Measurements from ENCODE around the gene PRR20G.

Gene PRR20G

DNA sequence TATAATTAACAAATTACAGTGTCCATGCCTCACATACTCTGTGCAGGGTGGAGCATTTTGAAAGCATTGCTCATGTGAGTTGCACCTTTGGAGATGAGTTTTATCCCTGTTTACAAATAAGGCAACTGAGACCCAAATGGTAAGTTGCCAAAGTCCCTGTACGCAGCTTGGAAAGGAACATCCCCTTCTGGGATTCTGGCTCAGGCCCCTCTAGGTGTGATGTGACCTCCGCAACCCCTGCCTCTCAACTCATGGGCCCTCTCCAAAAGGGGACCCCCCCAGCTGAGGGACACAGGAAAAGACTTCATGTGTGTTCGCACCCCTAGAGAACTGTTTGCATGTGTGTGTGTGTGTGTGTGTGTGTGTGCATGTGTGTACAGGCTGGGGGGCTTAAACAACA lies 25.3 kb downstream of the PRR20G start:
- DNase-seq: no peak

DNA sequence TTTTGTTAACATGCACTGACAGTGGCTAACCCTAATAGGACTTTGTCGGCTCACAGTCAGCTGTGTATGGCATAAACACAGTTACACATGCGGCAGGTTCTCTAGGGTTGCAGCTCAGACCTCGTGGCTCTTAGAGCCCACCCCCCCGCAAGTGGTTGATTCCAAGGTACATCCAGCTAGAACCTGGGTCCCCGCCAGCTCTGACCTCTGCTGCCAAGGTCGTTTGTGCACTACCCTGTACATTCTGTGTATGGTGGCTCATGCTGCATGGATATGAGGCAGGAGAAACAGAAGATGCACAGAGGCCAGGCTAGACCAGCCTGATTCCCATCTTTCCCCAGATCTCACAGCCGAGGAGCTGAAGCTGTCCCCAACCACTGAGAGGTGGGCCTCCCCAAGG lies 25.9 kb downstream of the PRR20G start:
- no peak for DNase-seq

DNA sequence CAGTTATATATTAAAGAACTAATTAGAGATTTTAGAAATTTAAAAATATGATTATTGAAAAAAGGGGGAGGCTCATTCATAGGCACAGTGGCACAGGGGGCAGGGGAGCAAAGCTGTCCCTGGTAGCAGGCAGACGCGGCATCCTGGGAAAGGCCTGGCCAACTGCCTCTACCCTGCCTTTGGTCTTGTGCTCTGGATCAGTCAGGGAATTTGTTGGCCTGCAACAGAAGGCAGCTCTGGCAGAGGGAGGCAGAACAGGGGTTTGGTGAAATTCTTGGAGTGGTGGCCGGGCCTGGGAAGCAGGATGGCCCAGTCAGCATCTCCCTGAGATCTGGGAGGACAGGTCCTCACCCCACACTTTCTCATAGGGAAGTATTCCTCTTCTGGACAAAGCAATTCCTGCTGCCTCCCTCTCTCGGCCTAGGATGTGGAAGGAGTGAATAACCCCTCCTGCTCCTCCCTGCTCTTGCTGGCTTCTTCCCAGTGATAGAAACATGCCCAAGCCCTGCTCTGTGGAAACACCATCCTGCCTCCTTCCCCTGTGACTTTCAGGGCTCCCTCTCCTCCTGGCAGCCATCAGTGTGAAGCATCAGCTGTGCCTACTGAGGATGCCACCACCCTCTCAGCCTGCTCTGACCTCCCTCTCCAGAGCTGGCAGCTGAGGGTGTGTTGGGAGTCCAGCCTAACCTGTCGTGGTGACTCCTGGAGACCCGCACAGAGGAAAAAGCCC lies 26.9 kb downstream of the PRR20G start:
- no peak for DNase-seq

DNA sequence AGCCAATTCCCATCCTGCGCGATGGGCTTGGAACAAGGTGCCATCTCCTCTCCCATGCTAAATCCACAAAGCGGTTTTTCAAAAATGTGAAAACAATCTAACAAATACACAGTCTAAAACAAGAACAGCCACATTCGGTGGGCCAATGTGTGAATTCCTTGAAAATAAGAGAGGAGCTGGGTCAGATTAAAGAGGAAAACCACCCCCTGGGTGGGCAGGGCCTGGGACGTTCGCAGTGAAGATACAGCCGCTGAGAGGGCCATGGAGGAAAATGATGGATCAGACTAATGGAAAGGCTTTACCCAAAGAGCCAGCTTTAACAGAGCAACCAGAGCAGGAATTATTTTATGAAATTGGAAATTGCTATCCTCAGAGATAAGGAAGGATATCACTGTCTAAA lies 27.4 kb downstream of the PRR20G start:
- DNase-seq: no peak

DNA sequence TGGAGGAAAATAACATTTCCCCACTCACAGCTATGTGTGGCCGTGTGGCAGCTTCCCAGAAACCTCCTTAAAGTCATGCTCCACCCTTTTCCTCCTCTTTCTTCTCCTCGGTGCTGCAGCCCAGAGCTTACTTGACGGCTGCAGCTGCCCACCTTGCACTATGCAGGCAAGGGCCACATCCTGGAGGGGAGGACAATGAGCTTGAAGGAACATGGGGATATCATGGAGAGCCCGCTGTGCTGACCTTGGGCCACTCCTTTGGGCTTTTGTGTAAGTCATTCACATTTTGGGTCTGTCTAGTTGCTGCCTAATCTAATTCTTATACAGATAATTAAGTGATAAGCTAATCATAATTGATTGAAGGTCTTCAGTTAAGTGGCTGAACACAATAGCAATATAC lies 28.0 kb downstream of the PRR20G start:
- no peak for DNase-seq

DNA sequence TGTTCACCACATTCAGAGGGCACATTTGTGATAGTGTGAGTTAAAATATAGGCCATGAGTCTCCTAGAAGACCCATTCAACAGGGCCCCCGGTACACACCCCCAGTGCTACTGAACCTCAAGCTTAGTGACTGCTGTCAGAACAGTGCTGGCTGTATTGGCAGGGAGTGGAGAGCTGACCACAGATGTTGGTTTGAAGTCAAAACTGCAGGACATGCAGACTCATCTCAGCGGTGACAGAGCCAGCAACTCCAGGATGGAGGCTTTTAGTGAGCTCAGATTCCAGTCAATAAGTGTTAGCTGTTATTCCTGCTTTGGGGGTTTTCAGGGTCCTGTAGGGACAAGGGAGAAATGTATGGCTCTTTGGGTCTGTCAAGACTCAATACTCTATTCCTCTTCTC lies 29.1 kb downstream of the PRR20G start:
- DNase-seq: no peak

DNA sequence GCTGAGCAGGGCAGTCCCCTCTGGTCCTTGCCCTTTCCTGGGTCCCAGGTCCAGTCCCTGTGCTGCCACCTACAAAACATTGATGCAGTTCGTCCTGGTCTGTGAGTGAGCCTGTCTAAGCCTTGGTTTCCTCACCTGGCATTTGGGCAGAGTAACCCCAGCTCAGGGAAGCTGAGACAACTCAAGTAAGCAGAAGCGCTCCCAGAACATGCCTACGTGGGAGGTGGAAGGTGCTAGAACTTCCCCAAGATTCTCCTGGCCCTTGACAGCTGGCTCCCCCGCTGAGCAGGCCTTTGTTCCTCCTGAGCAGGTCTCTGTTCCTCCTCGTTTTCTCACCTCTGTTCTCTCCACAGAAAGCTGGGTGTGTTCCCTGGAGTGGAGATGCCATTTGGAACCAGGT lies 30.5 kb downstream of the PRR20G start:
- DNase-seq: no peak

DNA sequence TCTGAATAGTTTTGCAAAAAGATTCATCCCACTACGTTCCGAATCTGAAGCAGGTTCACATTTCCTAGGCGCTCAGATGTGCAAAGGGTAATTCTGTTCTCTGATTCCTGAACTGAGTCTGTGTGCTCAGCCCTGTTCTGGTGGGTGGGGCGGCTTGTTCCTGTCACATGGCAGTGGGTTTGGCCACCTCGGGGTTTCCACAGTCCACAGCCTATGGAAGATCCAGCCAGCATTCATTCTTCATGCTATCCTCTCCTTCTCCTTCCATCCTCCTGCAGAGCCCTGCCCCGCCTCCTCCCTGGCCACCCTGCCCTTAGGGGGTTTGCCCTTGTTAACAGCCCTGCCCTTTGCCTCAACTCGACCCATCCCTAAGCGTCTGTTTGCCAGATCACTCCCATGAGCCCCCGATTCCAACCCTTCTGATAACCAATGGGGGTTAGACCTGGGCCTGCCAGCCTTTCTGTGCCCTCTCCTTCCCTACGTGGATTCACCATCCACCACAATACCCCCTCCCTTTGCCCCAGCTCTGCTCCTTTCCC lies 31.0 kb downstream of the PRR20G start:
- no peak for DNase-seq

DNA sequence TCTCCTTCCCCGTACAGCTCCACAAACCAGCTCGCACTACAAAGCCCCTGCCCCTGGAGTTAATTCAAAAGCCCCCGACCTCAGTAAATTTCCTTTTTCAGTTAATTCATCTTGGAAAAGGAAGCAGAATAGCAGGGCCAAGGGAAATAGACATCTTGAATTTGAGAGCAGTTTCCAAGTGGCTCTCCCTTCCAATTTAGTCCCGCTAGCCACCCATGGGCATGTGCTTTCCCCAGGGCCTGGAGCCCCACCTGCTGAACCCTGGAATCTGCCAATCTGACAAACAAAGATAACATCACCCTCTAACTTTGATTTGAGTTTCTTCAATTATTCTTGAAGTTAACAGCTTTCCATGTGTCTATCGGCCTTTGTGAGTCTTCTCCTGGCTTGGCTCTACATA lies 31.7 kb downstream of the PRR20G start:
- DNase-seq: no peak

DNA sequence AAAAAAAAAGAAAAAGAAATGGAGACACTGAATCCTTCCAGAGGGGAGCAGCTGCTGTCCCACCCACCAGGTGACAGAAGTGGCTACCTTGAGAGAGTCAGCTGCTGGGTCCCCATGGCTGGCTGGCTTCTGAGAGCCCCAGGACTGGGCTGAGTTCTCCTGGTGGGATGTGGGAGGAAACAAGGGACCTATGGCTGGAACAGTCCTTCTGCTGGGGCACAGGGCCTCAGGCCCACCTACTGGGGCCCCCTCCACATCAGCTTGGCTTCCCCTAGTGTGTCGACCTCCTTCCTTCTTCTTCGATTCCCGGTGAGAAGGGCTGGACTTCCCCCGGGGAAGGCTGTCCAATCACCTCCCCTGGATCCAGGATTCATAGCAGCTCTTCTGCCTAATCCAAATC lies 32.3 kb downstream of the PRR20G start:
- no peak for DNase-seq

DNA sequence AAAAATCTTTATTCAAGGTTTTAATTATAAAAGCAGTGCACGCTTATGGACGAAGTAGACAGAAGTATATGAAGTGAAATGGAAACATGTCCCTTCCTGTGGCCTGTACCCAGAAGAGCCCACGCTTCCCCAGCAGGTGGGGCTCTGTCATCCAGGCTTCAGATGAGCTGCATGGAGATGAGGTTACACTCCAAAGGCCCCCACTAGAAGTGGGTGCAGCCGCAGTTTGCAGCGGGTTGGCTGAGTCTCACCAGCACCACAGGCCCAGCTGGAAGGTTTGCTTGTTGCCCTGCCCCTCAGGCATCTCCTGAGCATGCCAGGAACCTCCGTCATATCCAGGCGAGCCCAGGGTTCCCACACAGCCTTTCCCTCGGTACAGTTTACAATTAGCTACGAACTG lies 33.1 kb downstream of the PRR20G start:
- no peak for DNase-seq

DNA sequence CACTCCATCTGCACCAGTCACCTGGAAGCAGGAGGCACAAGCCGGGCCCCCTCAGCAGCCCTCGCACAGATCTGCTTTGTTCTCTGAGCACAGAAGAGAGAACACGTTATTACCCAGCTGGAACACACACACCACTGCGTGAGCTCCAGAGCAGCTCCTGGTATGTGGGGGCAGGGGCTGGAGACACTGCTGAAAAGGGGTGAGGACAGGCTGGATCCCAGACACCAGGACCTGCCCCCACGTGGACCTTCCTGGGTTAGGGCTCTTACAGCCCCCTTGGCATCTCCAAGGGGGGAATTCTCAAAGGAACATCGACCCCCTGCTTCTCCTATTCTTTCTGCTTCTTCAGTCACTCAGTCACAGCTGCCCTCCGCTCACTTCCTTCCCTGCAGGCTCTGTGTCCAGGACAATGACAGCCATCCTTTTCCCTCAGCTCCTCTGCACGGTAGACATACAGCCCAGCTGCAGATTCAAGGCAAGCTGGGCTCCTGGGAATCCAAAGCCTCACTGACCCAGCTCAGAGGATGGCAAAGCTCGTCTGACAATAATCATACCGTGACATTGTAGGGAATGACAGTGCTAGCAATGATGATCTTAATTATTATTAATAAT lies 33.7 kb downstream of the PRR20G start:
- no peak for DNase-seq

DNA sequence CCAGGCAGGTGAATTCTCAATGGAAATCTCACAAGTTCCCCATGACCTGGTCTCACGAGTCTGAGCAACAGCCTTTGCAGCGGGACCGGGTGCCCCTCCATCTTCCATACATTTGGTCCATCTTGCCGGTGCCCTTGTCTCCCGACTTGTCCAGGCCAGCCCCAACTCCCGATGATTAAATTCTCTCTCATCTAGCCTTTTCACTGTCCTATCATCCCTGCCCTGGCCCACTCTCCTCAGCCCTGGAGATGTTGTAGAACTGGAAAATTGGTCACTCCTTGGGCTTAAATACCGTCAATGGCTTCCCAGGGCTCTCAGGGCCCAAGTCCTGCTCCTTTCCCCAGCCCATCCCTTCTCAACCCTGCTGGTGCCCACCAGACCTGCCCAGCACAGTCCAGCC lies 34.4 kb downstream of the PRR20G start:
- DNase-seq: no peak

DNA sequence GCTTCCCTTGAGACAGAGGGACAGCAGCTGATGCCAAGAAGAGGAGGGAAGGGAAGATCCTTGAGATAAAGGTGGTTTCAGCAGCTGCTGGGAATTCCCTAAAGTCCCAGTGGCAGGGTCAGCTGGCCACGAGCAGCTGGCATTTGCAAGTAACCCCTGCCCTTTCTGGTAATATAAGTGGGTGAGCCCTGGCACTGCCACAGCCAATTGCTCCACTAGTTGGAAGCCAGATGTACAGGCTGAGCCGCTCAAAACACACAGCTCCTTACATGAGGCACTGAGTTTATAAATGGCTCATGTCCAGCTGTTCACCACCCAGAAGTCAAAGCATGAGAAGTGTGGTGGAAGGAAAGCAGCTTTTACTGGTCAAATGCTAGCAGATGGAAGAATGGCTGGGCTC lies 35.4 kb downstream of the PRR20G start:
- peak; percentile 9 for DNase-seq

DNA sequence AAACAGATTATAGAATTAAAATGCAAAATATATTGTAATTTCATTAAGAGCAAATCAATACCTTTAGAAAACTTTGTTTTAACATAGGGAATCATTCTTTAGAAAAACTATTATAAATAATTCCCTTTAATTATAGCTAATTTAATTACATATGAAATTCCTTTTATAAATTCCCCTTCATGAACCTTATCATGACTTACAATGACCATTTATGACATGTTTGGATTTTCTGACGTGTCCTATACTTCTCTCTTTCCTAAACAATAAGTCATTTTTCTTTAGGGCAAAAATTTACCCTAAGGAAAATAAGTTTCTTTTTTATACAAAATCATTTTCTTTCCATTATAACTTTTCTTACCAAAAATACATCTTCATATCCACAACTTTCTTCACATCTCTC lies 37.8 kb downstream of the PRR20G start:
- DNase-seq: no peak

DNA sequence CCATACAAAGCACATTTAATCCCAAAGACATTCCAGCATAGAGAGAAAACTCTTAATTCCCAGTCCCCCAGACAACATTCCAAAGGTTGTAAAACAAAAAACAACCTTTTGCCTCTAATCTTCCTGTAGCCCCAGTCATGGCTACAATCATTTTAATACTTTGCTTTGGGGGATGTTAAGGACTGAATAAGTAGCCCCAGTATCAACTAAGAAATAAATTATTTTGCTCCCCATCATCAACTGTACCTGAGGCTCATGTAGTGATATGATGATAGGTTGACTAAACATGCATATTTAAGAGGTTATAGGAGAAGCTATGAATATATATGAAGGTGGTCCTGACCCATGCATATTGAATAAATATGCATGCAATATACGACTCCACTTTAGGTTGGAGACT lies 40.6 kb downstream of the PRR20G start:
- no peak for DNase-seq

DNA sequence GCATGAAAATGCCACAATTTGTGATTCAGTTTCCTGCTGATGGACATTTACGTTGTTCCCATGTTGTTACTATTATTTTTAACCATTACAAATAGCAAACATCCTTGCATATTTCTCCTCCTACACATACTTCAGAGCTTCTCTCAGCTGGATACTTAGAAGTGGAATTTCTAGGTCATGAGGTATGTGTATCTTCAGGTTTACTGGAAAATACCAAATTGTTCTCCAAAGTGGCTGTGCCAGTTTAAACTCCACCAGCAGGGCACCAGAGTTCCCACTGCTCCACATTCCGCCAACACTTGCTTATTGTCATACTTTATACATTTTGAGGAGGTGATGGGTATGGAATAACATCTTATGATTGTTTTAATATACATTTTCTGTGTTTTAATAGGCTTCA lies 49.2 kb downstream of the PRR20G start:
- no peak for DNase-seq

DNA sequence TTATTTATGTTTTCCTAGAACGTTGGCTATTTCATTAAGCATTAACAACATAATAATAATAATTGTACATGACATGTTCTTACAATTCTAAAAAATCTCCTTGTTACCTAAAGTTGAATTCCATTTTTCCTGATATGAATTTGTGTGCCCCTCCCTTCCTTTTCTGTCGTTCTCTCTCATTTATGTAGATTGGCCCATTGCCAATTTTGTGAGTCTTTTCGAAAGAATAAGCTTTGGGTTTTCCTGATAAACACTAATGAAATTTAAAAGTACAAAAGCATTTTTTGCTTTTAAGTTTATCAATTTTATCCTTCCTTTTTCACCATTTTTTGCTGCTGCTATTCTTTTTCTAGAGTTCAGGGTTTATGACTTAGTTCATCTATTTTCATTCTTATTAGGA lies 50.0 kb downstream of the PRR20G start:
- no peak for DNase-seq

DNA sequence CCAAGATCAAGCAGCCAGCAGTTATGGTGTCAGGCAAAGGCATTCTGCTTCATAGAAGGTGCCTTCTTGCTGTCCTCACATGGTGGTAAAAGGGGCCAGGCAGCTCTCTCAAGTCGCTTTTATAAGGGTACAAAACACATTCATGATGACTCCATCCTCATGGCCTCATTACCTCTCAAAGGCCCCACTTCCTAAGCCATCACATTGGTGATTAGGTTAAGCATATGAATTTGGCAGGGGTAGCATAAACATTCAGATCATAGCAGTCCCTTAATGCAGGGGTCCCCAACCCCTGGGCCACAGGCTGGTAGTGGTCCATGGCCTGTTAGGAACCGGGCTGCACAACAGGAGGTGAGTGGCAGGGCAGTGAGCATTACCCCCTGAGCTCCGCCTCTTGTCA lies 52.1 kb downstream of the PRR20G start:
- DNase-seq: no peak

DNA sequence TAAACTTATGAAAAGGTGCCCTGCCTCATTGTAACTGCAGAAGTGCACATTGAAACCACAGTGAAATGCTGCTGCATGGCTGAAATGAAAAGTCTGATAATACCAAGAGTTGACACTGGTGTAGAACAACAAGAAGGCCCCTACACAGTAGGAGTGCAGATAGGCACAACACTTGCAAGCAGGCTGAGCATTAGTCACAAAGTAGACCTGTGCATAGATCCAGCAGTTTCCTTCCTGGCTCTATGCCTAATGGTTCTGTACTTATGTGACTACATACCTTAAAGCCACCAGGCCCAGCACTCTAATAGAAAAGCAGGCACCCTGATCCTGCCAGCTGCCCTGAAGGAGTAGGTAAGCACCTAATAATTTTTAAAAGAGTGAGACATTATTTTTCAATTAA lies 53.1 kb downstream of the PRR20G start:
- no peak for DNase-seq

Data from NCI-H524 treated with DMSO at 0.1 percent for 48 hours (cell line).